Esophagus squamous epithelium (tissue), 5 donors: ENCODE results near the gene KIF7. TPM values are rescaled to one million over a fixed set of nuclear protein-coding genes. Genes with fewer than 3 reads are reported as not detected.

ENCODE experiments used
- DNase-seq: peaks from one replicate; lab custom pipeline; 2025; lab: John Stamatoyannopoulos, UW
- H3K27ac ChIP-seq, 4 donors: fragments of 200-600 bp; sonication (generic); one replicate each; pipeline ENCODE4 v1.5.1; 2016 to 2019; ENCODE audit warnings: mild to moderate bottlenecking in 1 of 4
- H3K27me3 ChIP-seq, 4 donors: fragments of 200-600 bp; sonication (generic); 1 replicate in 3 of 4; 2 replicates in 1 of 4; pipeline versions ENCODE4 v1.5.1 to v1.6.0; 2017 to 2021; ENCODE audit warnings: antibody characterized with exemption in 1 of 4
- H3K36me3 ChIP-seq, 3 donors: fragments of 200-600 bp; sonication (generic); one replicate each; pipeline ENCODE4 v1.5.1; 2016 to 2019
- H3K4me1 ChIP-seq, 3 donors: fragments of 200-600 bp; sonication (generic); one replicate each; pipeline ENCODE4 v1.5.1; 2017 to 2019
- H3K4me3 ChIP-seq, 4 donors: fragments of 200-600 bp; sonication (generic); 1 replicate in 3 of 4; 2 replicates in 1 of 4; pipeline ENCODE4 v1.5.1; 2016 to 2019; ENCODE audit warnings: mild to moderate bottlenecking in 2 of 4, moderate library complexity in 1 of 4
- H3K9me3 ChIP-seq, 3 donors: fragments of 200-600 bp; sonication (generic); one replicate each; pipeline ENCODE4 v1.5.1; 2016 to 2019
- POLR2A ChIP-seq, 4 donors: fragments of 450-650 bp; IDR thresholded peaks; one replicate each; pipeline ENCODE4 v1.6.1; 2017; ENCODE audit warnings: antibody characterized with exemption in 4 of 4, mild to moderate bottlenecking in 4 of 4, moderate library complexity in 3 of 4
- WGBS, 2 donors: methylation state at CpG; one replicate each; pipeline ENCODE4 v1.1.5; 2018; 5-methylcytosine and 5-hydroxymethylcytosine counted together
- intact Hi-C: fragments of 100-400 bp; cut with DNase I; formaldehyde crosslinking; loops from one replicate; pipeline ENCODE4 v1.15.0; 2022
- total RNA-seq, 4 donors: library from RNA; depleted of rRNA; stranded (reverse); fragments of >200 nt; gene quantifications; one replicate each; pipeline ENCODE4 v1.1.0, GENCODE V29; 2016
- TF ChIP-seq, protein P1 (sequence below), 6 experiments: fragments of 450-650 bp in 4 of 6; fragments of 200-600 bp in 2 of 6; sonication (generic) in 2 of 6; IDR thresholded peaks; one replicate each; pipeline ENCODE4 v1.5.1; 2016 to 2019; ENCODE audit warnings: antibody characterized with exemption in 6 of 6, mild to moderate bottlenecking in 4 of 6, moderate library complexity in 4 of 6
- donor health status: DM: yes; HTN: yes; CAD: no.

The KIF7 gene
- total RNA-seq, 4 donors from 2014 or later: 0.35 to 3.4 (median 0.54) TPM

DNA sequence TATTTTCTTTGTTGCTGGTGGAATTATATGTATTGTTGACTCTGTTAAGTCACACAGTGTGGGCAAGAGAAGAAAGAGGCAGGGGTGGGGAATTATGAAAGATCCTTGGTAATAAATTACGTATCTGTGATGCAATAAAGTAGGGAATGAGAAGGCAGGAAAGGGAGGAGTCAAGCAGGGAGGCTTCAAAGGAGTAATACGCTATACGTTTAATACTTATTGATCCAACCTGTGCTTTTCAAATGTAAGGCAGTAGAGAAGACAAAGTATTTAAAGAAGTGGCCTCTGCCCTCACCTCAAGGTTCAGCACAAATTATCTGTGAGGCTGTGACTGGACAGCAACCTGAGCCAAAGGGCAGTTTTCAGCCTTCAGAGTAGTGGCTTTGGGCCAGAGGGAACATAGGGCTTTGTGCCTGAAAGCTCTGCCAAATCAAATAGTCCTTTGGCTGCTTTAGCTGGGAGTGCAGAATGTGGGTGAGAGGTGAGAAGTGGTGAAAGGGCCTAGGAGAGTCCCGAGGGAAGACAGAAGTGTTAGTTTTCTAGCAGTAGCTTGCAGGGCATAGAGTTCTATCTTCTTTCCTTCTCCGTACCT lies 25.1 kb upstream of the KIF7 start:
- H3K36me3 ChIP-seq: peaks cover 0 to 24% (median 0%) of the 10 kb centered on the region in 3 donors
- H3K27ac ChIP-seq: peak overlapping the region in 3 of 4 donors; percentile 55 to 83 (median 56)
- TF ChIP-seq, protein P1, sequence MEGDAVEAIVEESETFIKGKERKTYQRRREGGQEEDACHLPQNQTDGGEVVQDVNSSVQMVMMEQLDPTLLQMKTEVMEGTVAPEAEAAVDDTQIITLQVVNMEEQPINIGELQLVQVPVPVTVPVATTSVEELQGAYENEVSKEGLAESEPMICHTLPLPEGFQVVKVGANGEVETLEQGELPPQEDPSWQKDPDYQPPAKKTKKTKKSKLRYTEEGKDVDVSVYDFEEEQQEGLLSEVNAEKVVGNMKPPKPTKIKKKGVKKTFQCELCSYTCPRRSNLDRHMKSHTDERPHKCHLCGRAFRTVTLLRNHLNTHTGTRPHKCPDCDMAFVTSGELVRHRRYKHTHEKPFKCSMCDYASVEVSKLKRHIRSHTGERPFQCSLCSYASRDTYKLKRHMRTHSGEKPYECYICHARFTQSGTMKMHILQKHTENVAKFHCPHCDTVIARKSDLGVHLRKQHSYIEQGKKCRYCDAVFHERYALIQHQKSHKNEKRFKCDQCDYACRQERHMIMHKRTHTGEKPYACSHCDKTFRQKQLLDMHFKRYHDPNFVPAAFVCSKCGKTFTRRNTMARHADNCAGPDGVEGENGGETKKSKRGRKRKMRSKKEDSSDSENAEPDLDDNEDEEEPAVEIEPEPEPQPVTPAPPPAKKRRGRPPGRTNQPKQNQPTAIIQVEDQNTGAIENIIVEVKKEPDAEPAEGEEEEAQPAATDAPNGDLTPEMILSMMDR (IDR thresholded peaks at IDR 0.05): no peak
- no peak for TF ChIP-seq POLR2A (IDR thresholded peaks at IDR 0.05)
- intact Hi-C loops: no loop called here
- no peaks in the 10 kb centered on the region for H3K27me3 ChIP-seq
- peaks cover 6 to 18% (median 11%) of the 10 kb centered on the region in 3 donors for H3K4me1 ChIP-seq
- H3K9me3 ChIP-seq: no peaks in the 10 kb centered on the region
- H3K4me3 ChIP-seq: peak overlapping the region in 1 of 4 donors; percentile 0
- DNase-seq: no peak
- 35 to 39% methylated on average over 5 of the region's 5 CpGs for whole genome bisulfite sequencing, 2 donors

DNA sequence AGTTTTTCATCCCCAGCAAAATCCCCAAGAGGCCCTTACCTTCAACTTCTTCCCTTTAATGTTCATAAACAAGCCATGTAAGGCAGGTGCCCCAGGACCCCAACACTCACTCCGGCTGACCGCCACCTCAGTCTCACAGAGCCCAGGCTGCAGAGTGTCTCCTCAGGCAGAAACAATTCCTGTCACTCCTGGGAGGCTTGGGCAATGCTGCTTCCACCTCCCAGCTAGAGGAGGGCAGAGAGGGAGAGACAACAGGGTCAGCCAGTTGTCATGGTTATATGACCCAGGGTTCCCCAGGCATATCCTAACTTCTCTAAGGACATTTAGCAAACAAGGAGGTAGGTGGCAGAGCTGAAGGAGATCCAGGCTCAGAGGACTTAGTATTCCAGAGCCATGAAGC lies 23.9 kb upstream of the KIF7 start, which contains the start of gene PLIN1:
Gene PLIN1, minus strand, starts transcription at position 156 of the 400 bp plus-strand sequence. CDS start 1,878 bp downstream, outside the sequence.
- H3K36me3 ChIP-seq: peaks cover 0 to 19% (median 0%) of the 10 kb centered on the region in 3 donors
- WGBS, 2 donors: 83% methylated on average over 1 of the region's 2 CpGs; no CpG with 5 or more reads in 1 of the 2 donors
- H3K9me3 ChIP-seq: no peaks in the 10 kb centered on the region
- DNase-seq: no peak
- H3K4me3 ChIP-seq: no peak within 1 kb of the TSS
- TF ChIP-seq, protein P1 (IDR thresholded peaks at IDR 0.05): no peak
- TF ChIP-seq POLR2A (IDR thresholded peaks at IDR 0.05): no peak
- no peaks in the 10 kb centered on the region for H3K27me3 ChIP-seq
- H3K4me1 ChIP-seq: peaks cover 6 to 18% (median 11%) of the 10 kb centered on the region in 3 donors
- peak within 1 kb of the TSS in 3 of 4 donors; percentile 49 to 83 (median 56) for H3K27ac ChIP-seq
- intact Hi-C loops: no loop called here

DNA sequence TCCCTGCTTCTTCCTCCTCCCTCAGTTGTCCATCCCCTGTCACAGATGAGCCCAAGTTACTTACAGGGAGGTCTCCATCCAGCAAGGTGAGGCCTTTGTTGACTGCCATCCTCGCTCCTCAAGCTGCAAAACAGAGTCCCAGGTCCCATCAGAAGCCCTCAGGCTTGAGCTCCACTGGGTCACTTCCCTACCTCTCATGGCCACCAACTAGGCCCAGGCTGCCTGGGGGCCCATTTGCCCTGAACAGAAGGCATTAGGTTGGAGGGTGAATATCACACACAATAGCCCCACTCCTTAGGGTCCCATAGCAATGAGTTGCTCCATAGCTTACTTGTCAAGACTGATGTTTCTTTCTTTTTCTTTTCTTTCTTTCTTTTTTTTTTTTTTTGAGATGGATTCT lies 22.1 kb upstream of the KIF7 start:
- TF ChIP-seq, protein P1 (IDR thresholded peaks at IDR 0.05): no peak
- no peak for TF ChIP-seq POLR2A (IDR thresholded peaks at IDR 0.05)
- intact Hi-C loops: no loop called here
- H3K36me3 ChIP-seq: peaks cover 0 to under 1% (median 0%) of the 10 kb centered on the region in 3 donors
- DNase-seq: no peak
- H3K4me1 ChIP-seq: peaks cover 6 to 21% (median 11%) of the 10 kb centered on the region in 3 donors
- no peaks in the 10 kb centered on the region for H3K27me3 ChIP-seq
- H3K9me3 ChIP-seq: no peaks in the 10 kb centered on the region
- WGBS, 2 donors: 78 to 100% methylated on average over 1 of the region's 1 CpG
- H3K4me3 ChIP-seq: no peak overlapping the region
- no peak overlapping the region for H3K27ac ChIP-seq

DNA sequence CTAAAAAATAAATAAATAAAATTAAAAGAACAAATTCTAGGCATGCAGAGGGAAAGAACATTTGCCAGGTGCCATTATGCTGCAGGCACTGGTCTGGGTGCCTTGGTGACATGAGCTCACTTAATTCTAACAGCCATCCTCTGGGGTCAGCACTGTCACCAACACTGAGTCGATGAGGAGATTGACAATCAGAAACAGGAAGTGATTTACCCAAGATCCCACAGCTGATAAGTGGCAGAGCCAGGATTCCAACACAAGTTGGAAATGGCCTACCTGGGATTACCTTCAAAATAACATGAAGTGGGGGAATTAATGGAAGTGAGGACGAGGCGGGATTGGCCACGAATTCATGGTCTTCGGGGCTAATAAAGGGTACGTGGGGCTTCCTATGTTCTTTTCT lies 20.3 kb upstream of the KIF7 start:
- TF ChIP-seq POLR2A (IDR thresholded peaks at IDR 0.05): no peak
- TF ChIP-seq, protein P1 (IDR thresholded peaks at IDR 0.05): no peak
- DNase-seq: no peak
- peaks cover under 1 to 13% (median 5%) of the 10 kb centered on the region in 3 donors for H3K4me1 ChIP-seq
- 79 to 80% methylated on average over 6 of the region's 6 CpGs for WGBS, 2 donors
- H3K9me3 ChIP-seq: no peaks in the 10 kb centered on the region
- no peaks in the 10 kb centered on the region for H3K36me3 ChIP-seq
- H3K27me3 ChIP-seq: no peaks in the 10 kb centered on the region
- intact Hi-C loops: no loop called here
- H3K27ac ChIP-seq: no peak overlapping the region
- no peak overlapping the region for H3K4me3 ChIP-seq

DNA sequence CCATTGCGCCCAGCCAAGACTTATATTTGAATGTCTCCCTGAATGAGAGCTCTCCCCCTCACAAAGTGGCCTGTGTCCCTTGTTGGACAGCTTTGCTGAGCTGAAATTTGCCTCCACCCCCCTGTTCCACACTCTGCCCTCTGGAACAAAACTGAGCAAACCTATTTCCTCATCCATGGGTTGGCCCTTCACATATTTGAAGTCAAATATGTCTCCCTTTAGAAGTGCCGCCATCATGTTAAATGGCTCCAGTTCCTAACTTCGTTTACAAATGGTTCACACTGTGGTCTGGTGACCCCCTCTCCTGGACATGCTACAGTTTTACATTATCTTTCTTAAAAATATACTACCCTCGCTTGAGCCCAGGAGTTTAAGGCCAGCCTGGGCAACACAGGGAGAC lies 19.3 kb upstream of the KIF7 start:
- Histone ChIP-seq H3K9me3 (no peaks in the 10 kb centered on the region), H3K27me3 (no peaks in the 10 kb centered on the region), H3K4me3 (no peak overlapping the region), H3K4me1 (peaks cover 0 to 4% (median 0%) of the 10 kb centered on the region in 3 donors), H3K36me3 (no peaks in the 10 kb centered on the region), H3K27ac (no peak overlapping the region)
- TF ChIP-seq POLR2A (IDR thresholded peaks at IDR 0.05): no peak
- TF ChIP-seq, protein P1 (IDR thresholded peaks at IDR 0.05): no peak
- DNase-seq: no peak
- 75 to 82% methylated on average over 4 of the region's 4 CpGs for WGBS, 2 donors
- intact Hi-C loops: no loop called here
